Stimulated activated CD4-positive, alpha-beta T cell treated with anti-CD3 and anti-CD28 coated beads, Interleukin-12 subunit alpha, Interleukin-12 subunit beta, amount 100 ng/mL, for 24 hours (primary cell): ENCODE measurements around the gene TRPV3.
"Not testable (repeated sequence)": the region's sequence is repeated elsewhere in the genome, so short reads cannot be mapped to it uniquely, and the experiment has no call there.

Source experiments
- DNase-seq, 2 experiments: peaks; one replicate each; pipeline ENCODE4 v3.0.0-alpha.2; 2020; ENCODE audit warnings: low read depth in 2 of 2

Gene TRPV3

GRCh38 chr17:3573246-3574100, 15.9 kb upstream of the TRPV3 start:
- DNase-seq: no peak

DNA sequence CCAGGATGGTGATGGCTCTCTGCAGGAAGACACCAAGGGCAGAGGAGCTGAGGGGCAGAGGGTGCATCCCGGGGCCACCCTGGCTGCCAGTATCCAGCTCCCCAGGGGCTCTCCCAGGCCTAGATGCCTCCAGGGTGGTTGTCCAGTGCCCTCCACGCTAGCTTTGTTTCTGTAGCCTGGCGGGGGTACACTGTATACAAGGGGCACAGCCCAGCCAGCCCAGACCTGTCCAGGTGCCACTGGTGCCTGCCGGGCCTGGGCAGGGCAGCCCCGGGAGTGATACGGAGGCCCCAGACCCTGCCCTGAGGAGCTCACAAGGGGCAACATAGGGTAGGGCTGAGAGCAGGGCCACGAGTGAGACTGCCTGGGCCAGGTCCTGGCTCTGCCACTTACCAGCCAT, 14.6 kb upstream of the TRPV3 start:
- DNase-seq: no peak

DNA sequence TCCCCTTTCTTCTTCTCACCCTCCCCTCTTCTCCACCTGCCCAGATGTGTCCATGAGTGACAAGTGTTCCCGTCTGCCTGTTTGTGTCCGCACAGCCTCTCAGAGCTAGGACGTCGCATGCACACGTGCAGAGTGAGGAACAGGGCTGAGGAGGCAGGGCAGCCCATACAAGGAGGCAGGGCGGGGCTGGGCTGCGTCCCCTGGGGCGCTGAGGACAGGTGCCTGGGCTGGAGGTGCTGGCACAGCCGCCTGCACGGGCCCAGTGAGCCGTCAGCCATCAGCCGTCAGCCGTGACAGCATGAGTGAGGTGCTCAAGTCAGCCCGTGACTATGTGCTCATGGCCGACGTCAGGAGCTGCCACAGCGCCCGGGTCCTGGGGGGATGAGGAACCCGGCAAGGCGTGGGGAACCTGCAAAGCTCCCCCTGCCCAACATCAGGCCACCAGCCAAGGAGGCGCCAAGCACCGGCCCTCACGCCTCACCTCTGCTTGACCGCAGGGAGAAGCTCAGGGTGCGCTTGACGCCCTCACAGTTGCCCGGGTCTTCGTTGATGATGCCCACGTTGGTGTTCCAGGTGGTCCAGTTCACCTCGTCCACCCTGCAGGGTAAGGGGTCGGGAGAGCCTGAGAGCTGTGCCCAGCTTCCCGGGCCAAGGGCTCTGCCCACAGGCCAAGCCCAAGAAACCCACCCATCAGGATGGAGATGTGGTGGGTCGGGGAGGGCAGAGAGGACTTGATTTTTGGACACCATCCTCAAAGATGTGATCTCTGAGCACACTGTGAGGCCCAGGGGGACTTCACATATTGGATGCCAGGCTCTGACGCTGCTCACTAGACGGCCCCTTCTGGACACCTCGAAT, 13.7 kb upstream of the TRPV3 start:
- DNase-seq: no peak

DNA sequence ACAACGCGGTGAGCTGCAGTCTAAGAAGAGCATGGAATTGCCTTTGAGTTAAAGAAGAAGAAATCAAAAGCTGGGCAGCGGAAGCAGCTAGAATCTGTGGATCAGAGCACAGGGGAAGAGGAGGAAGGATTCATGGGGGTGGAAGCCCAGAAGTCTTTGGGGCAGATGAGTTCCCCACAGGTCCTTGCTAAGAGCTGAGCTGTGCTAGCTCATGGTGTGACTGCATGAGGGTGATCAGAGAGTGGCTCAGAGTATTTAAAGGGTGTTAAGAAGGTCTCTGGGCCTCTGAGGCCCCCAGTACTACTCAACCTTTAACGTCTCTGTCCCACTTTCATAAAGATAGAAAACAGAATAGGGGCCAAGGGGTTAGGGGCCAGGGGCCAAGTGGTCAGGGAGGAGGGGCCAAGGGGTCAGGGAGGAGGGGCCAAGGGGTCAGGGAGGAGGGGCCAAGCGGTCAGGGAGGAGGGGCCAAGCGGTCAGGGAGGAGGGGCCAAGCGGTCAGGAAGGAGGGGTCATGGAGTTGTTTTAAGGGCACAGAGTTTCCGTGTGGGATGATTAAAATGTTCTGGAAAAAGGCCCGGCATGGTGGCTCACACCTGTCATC, 12.0 kb upstream of the TRPV3 start:
- DNase-seq: no peak

- no peak for DNase-seq
Measured at GRCh38 chr17:3566551-3566950, 8.9 kb upstream of the TRPV3 start.

DNA sequence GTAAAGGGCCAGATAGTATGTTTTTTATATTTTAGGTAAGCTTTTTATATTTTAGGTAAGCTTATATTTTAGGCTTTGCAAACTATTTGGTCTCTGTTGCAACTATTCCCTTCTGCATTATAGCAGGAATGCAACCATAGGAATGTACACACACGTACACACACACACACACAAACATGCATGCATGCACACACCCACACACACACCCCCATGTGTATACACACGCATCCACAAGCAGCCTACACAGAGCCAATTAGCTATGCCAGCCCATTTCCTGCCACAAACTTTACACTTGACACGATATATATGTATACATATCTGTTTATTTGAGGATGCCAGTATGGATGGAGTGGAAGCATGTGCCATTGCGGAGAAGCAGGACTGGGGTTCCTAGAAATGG, 7.5 kb upstream of the TRPV3 start:
- DNase-seq: no peak

DNA sequence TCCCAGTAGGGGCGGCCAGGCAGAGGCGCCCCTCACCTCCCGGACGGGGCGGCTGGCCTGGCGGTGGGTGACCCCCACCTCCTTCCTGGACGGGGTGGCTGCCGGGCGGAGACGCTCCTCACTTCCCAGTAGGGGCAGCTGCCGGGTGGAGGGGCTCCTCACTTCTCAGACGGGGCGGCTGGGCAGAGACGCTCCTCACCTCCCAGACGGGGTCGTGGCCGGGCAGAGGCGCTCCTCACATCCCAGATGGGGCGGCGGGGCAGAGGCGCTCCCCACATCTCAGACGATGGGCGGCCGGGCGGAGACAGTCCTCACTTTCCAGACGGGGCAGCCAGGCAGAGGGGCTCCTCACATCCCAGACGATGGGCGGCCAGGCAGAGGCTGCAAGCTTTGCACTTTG, 6.6 kb upstream of the TRPV3 start:
- DNase-seq: not testable (repeated sequence)

DNA sequence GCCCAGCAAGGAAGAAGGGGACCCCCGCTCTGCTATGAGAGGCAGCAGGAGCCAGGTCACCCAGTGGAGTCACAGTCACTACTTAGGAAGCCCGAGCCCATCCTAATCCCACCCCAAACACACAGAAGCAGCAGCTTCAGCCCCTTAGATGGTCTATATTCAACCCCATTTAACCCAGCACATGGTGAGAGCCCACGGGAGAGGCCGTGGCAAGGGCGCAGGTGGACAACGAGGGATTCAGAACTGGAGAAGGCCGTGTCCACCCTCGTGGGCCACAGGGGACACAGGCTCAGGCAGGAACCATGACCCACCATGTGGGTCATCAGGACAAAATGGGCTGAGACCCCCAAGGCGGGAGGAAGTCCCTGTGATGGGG, 1.6 kb upstream of the TRPV3 start:
- DNase-seq: no peak

DNA sequence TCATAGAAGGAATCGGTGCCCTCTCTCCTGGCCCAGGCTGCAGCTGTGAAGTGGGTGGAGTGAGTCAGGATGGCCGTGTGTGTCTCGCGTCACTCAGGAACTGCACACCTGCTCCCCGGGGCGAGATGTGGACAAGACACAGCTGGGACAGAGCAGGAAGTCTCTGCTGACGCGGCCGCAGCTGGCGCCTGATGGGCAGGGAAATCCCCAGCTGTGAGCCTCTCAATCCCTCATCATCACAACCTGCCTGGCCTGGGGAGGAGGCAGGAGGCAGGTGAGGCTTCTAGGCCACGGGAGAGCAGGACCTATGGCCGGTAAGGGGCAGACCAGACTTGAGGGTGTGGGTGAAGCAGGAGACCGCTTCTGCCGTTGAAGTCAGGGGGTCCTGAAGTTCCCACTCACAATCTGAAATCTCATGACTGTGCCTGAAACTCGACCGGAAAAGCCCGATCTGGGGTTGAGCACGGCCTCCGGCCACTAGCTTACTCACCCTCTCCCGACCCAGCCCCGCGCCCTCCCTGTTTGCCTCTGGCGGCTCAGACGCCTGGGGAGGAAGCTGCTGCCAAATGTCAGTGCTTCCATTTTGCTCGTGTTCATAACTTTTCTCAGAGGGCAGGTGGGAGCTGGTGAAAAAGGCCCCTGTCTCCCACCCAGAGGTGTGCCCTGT, 1.1 kb upstream of the TRPV3 start:
- DNase-seq: peak; percentile 8 to 39

- DNase-seq: no peak
Measured at GRCh38 chr17:3556916-3557767, 470 bp downstream of the TRPV3 start.

DNA sequence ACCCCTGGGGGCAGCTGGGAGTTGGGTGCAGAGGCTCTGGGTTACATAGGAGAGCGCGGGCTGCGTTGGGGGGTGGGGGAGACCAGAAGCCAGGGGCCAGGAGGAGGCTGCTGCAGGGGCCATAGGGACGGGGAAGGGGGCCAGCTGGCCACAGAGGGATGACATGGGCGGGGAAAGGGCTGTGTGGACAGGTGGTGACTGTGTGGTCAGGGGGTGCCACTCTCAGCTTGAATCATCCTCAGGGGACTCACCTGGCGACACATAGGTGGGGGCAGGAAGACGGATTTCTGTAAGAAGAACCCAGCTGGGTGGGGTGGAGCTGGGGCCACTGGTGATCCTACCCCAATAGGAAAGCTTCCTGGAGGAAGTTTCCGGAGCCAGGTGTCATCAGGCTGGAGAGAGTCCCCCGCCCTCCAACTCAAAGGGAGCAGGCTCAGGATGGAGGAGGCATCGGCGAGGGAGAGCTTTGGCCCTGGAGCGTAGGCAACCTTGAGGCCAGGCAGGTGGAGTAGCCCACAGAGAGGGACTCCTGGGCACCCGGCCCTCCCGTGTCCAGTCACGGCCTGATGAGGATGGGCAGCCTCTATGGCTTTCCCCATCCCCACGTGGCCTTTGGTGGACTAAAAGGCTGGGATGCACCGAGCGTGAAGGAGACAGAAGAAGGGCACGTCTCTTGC, 1.2 kb downstream of the TRPV3 start:
- no peak for DNase-seq

- no peak for DNase-seq
Measured at GRCh38 chr17:3555189-3555796, 2.3 kb downstream of the TRPV3 start.

DNA sequence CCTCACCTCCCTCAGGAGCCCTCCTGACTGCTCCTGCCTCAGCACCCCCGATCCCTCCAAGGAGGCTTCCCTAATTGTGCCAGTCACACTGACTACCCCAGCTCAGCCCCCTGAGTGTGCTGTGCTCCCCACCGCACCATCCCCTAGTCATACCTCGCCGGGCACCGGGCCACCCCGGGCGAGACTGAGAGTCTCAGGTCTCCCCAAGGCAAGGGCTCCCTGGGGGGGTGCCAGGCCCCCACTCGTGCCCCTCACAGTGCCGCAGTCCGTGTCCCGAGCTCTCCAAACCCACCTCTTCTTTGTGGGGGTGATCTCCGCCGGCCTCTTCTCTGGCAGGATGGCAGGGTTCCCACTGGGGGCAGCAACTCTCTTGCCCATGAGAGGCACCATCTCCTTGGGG, 3.2 kb downstream of the TRPV3 start:
- no peak for DNase-seq

DNA sequence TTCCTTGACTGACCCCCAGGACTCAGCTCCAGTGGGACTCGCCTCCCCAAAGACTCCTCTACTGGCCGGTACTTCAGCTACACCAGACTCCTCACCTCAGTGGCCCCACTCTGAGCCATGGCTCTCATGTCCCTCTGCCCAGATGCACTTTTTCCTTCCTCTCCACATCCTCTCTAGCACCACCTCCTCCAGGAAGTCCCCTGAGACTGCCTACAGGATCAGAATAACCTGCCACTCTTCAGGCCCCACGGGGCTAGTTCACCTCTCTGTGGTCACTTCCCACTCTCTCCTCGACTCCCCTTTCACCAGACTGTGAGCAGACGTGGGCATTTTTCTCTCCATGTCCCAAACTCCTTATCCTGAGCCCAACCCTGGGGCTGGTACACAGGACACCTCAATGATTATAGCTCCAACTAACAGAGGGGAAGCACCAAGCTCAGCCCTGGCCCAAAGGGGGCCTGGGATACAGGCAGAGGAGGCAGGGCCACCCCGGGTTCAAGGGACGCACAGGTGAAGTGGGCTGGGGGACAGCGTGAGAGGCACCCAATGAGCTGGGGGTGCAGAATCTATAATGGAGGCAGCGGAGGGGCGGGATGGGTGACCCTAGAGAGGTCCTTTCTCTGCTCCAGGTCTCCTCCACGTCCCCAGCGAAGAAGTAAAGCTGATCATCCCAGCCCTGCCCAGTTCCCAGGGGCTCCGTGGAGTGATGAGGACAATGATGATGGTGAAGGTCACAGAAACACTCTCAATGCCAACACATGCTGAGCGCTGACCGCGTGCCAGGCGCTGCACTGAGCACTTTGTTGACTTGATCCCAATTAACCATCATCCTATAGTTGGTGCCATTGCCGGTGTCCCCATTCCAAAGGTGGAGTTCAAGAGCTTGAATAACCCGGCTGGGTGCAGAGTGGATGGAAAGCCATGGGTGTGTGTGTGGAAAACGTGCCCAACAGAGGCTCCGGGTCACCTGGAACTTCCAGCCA, 3.9 kb downstream of the TRPV3 start:
- no peak for DNase-seq

DNA sequence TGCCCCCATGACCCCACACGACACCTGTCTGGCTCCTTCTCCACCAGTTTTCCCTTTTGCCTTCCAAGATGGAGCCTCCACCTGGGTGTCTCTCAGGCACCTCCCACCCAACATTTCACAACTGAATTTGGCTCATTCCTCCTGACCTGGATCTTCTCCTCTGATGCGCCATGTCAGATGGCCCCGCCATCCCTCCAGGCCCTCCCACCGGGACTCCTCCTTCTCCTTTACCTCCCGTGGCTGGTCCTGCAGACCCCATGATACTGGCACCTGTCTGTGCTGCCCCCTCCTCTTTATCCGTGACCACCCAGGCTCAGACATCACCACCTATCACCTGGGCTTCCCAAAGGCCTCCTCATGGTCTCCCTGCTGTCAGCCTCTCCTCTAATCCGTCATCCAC, 4.7 kb downstream of the TRPV3 start:
- DNase-seq: no peak

DNA sequence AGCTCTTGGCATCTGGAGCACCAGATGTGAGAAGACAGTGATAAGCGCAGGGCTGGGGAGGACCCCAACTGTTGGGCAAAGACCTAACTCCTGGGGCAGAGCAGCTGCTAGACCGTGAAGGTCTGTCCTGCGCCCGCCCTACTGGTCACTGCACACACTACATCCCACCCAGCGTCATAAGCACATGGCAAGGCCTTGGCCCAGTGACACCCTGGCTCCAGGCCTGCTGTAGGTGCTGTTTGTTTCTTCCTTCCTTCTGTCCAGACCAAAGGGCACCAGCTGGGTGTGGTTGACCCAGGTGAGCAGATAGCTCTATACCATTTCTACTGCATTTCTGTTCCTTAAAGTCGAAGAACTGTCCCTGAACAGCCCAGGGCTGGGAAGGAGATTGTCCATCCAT, 6.4 kb downstream of the TRPV3 start:
- DNase-seq: no peak

DNA sequence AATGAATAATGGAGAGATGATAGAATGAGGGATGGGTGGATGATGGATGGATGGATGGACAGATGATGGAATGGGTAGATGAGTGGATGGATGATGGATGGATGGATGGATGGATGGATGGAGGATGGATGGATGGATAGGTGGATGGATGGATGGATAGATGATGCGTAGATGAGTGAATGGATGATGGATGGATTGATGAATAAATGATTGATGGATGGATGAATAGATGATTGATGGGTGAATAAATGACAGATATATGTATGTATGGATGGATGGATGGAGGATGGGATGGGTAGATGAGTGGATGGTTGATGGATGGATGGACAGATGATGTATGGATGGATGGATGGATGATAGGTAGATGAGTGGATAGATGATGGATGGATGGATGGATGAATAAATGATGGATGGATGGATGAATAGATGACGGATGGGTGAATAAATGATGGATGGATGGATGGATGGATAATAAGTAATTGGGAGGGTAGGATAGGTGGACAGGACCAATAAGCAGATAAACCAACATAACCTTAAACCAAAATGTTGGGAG, 7.9 kb downstream of the TRPV3 start:
- no peak for DNase-seq

DNA sequence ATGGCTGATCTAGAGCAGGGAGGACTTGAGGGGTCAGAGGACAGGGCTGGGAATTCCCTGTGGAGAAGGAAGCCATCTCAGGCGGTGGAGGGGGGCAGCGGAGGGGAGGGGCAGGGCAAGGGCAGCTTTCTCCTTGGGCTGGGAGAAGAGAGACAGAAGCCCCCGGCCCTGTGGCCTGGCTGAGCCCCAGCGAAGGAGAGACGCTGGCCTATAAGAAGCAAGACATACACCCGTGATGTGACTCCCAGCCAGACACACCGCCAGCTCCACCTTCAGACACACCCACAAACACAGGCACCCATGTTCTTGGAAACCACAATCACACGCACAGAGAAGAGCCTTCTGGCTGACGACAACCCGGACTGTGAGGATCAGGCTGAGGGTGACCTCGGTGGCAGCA, 10.0 kb downstream of the TRPV3 start:
- no peak for DNase-seq

GRCh38 chr17:3546997-3547396, 10.6 kb downstream of the TRPV3 start:
- no peak for DNase-seq
